DOHH2 (cell line): Measurements from ENCODE around the gene RNF19B.

Experiments used
- H3F3A ChIP-seq: fragments of 200-600 bp; sonication (generic), shearing (Covaris generic); 2 replicates; pipeline ENCODE4 v1.6.0; 2016; ENCODE audit warnings: antibody characterized with exemption, mild to moderate bottlenecking; ENCODE audit not compliant: control insufficient read depth, insufficient read depth
- H3K27ac ChIP-seq: fragments of 200-600 bp; sonication (generic); 2 replicates; pipeline ENCODE4 v1.5.1; 2014; ENCODE audit warnings: low read depth, mild to moderate bottlenecking, low read length, moderate library complexity
- H3K27me3 ChIP-seq: fragments of 200-600 bp; sonication (generic); 2 replicates; pipeline ENCODE4 v1.6.1; 2014; ENCODE audit warnings: mild to moderate bottlenecking, low read length, mixed read lengths; ENCODE audit not compliant: control insufficient read depth
- H3K36me3 ChIP-seq: fragments of 200-600 bp; sonication (generic); 2 replicates; pipeline ENCODE4 v1.6.1; 2014; ENCODE audit warnings: mild to moderate bottlenecking, low read length, moderate library complexity, mixed read lengths; ENCODE audit not compliant: control insufficient read depth
- H3K4me1 ChIP-seq: fragments of 200-600 bp; sonication (generic); 2 replicates; pipeline ENCODE4 v1.6.1; 2014; ENCODE audit warnings: mild to moderate bottlenecking, low read length, mixed read lengths; ENCODE audit not compliant: control insufficient read depth
- H3K4me2 ChIP-seq: fragments of 200-600 bp; sonication (generic); 2 replicates; pipeline ENCODE4 v1.6.0; 2014; ENCODE audit warnings: mild to moderate bottlenecking, low read length, moderate library complexity
- H3K4me3 ChIP-seq: fragments of 200-600 bp; sonication (generic); 2 replicates; pipeline ENCODE4 v1.5.1; 2014; ENCODE audit warnings: mild to moderate bottlenecking, low read length, mixed read lengths
- H3K79me2 ChIP-seq: fragments of 200-600 bp; sonication (generic); 2 replicates; pipeline ENCODE4 v1.6.1; 2014; ENCODE audit warnings: mild to moderate bottlenecking, low read length, mixed read lengths; ENCODE audit not compliant: control insufficient read depth
- H3K9me2 ChIP-seq: fragments of 200-600 bp; sonication (generic); replicated peaks from 2 replicates; pipeline ENCODE4 v1.6.1; 2014; ENCODE audit warnings: mild to moderate bottlenecking, low read length, mixed read lengths; ENCODE audit not compliant: control insufficient read depth
- H3K9me3 ChIP-seq: fragments of 200-600 bp; sonication (generic); 2 replicates; pipeline ENCODE4 v1.6.1; 2014; ENCODE audit warnings: antibody characterized with exemption, low read length, mixed read lengths; ENCODE audit not compliant: control insufficient read depth, insufficient read depth
- H4K20me1 ChIP-seq: fragments of 200-600 bp; sonication (generic); 2 replicates; pipeline ENCODE4 v1.6.0; 2014; ENCODE audit warnings: low read depth, mild to moderate bottlenecking, antibody characterized with exemption, low read length, moderate library complexity; ENCODE audit not compliant: control insufficient read depth, insufficient read depth
- EZH2phosphoT487 ChIP-seq: fragments of 200-600 bp; sonication (generic); IDR thresholded peaks from 2 replicates; pipeline ENCODE4 v1.6.1; 2017; ENCODE audit warnings: borderline replicate concordance, mild to moderate bottlenecking, antibody characterized with exemption, low read length, moderate library complexity, mixed read lengths
- TF ChIP-seq, protein P1 (sequence below): fragments of 200-600 bp; sonication (generic); IDR thresholded peaks from one replicate; pipeline ENCODE4 v1.5.1; 2014; ENCODE audit warnings: antibody characterized with exemption, mild to moderate bottlenecking, low read depth, low read length; ENCODE audit not compliant: poor library complexity, severe bottlenecking

RNF19B gene

DNA sequence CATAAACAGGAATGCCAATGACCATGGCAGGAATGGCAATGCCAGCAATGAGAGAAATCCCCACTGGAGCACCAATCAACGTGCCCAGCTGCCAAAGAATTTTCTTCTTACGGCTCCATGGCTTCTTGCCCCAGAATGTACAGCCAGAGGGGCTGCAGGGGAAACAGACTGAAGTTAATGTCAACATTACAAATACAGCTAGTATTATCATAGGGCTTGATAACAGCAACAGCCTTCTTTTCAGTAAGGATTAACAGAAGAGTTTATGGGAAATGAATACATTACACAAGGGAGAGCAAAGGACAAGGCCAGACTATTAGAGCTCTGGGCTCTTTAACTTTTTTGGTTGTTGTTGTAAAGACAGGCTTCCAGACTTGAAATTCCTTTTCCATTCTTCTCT, 18.2 kb downstream of the RNF19B start:
- no peaks in the 10 kb centered on the region for H4K20me1 ChIP-seq
- H3K79me2 ChIP-seq, result peaks cover 46% of the 10 kb centered on the region
- H3K4me2 ChIP-seq, result no peak overlapping the region
- no peaks in the 10 kb centered on the region for H3F3A ChIP-seq
- H3K4me1 ChIP-seq, result peaks cover 38% of the 10 kb centered on the region
- no peak overlapping the region for H3K4me3 ChIP-seq
- no peaks in the 10 kb centered on the region for H3K27me3 ChIP-seq
- TF ChIP-seq, protein P1, sequence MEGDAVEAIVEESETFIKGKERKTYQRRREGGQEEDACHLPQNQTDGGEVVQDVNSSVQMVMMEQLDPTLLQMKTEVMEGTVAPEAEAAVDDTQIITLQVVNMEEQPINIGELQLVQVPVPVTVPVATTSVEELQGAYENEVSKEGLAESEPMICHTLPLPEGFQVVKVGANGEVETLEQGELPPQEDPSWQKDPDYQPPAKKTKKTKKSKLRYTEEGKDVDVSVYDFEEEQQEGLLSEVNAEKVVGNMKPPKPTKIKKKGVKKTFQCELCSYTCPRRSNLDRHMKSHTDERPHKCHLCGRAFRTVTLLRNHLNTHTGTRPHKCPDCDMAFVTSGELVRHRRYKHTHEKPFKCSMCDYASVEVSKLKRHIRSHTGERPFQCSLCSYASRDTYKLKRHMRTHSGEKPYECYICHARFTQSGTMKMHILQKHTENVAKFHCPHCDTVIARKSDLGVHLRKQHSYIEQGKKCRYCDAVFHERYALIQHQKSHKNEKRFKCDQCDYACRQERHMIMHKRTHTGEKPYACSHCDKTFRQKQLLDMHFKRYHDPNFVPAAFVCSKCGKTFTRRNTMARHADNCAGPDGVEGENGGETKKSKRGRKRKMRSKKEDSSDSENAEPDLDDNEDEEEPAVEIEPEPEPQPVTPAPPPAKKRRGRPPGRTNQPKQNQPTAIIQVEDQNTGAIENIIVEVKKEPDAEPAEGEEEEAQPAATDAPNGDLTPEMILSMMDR, result no peak
- TF ChIP-seq EZH2phosphoT487, result no peak
- no peaks in the 10 kb centered on the region for H3K9me3 ChIP-seq
- no peaks in the 10 kb centered on the region for H3K9me2 ChIP-seq
- H3K27ac ChIP-seq, result no peak overlapping the region
- peaks cover 87% of the 10 kb centered on the region for H3K36me3 ChIP-seq

DNA sequence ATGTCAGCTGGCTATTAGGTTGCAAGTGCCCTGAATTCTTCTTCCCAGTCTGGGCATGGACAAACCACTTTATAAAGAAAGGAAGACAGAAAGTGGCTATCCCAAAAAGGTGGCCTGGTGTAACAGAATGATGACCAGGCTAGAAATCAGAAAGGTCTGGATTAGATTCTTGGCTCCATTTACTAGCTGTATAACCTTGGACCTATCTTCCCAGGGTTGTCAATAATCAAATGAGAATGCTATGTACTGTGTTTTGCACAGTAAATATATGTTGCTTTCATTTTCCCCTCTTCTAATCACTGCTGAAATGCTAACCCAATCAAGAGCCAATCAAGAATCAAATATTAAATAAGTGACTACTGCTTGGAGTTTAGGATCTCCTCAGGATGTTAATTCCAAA, 20.4 kb downstream of the RNF19B start:
- Histone ChIP-seq H3K27me3 (no peaks in the 10 kb centered on the region), H3K36me3 (peaks cover 98% of the 10 kb centered on the region), H3K4me1 (peaks cover 15% of the 10 kb centered on the region), H3K4me2 (no peak overlapping the region), H4K20me1 (no peaks in the 10 kb centered on the region), H3K79me2 (peaks cover 24% of the 10 kb centered on the region), H3K4me3 (no peak overlapping the region), H3F3A (no peaks in the 10 kb centered on the region), H3K9me3 (no peaks in the 10 kb centered on the region), H3K9me2 (no peaks in the 10 kb centered on the region), H3K27ac (no peak overlapping the region)
- TF ChIP-seq EZH2phosphoT487, result no peak
- TF ChIP-seq, protein P1, result no peak

DNA sequence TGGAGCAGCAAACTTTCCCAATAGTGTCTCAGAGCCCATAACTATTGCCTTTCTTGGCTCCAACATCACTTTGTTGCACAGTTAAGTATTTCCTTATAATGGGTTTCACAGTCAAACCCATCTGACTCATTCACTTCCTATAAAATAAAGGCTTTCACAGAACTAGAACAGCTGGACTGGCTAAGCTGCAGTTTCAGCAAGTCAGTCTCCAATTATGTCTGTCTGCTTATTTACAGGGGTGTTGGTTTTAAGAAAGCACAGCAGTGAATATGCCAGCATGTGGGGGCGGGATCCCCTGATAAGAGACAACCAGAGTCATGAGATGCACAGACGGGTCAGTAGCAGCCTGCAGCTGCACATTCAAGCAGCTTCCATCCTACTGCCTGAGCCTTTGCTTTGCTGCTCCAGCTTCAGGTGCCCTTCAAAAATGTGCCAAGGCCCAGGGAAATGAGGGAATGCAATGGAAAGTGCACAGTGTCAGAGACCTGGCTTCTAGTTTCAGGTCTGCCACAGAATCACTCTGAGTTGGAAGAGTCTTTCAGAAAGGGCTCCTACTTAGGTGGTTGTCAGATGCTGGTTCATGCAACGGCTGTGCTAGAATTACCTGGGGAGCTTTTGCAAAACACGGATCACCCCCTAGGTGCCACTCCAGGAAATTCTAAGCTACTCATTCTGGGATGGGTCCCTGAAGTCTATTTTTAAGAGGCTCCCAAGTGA, 24.8 kb downstream of the RNF19B start:
- Histone ChIP-seq H4K20me1 (no peaks in the 10 kb centered on the region), H3K79me2 (no peaks in the 10 kb centered on the region), H3F3A (0 out of 2 replicates have a peak, but pooled peaks cover 6% of the 10 kb centered on the region), H3K36me3 (peaks cover 94% of the 10 kb centered on the region), H3K4me1 (no peaks in the 10 kb centered on the region), H3K4me3 (no peak overlapping the region), H3K27ac (no peak overlapping the region), H3K4me2 (no peak overlapping the region), H3K27me3 (no peaks in the 10 kb centered on the region), H3K9me2 (no peaks in the 10 kb centered on the region), H3K9me3 (no peaks in the 10 kb centered on the region)
- TF ChIP-seq, protein P1, result no peak
- no peak for TF ChIP-seq EZH2phosphoT487
